ENCODE measurements around the gene SLC9A7. TPM values are rescaled to one million over a fixed set of nuclear protein-coding genes. Genes with fewer than 3 reads are reported as not detected.
A peak's percentile ranks its signal among the peaks of the same experiment; 100 is the strongest.
"Not testable (repeated sequence)": the region's sequence is repeated elsewhere in the genome, so short reads cannot be mapped to it uniquely, and the experiment has no call there.

SLC9A7 gene
- total RNA-seq = 1 to 10 TPM; 5.3 to 7.4 TPM

DNA sequence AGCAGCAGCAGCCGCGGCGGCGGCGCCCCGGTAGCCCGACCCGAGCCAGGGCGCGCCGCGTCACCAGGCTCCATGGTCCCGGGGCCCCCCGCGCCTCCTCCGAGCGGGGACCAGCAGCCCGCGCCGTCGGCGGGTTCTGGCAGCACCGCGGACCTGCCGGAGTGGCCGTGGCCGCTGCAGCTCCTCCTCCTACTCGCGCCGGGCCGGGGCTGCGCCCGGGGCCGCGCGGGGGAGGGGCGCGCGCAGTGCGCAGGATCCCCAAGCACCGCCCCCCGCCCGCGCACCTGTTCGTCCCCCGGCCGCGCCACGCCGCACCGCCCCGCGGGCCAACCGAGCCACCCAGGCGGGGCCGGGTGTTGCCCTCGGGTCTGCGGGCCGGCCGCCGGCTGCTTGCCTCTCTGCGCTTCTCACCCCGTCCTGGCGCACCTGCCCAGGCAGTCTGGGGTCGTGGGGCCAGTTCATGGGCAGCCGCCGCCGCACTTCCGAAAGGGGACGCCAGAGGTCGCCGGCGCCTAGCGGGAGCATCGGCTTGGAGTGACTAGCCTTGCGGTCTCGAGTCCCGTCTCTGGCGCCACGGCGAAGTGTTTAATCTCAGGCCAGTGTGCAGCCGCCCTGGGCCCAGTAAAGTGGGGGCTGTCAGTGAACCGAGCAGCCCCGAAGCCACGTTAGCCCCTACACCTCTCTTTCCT, at the start of gene SLC9A7:
TSS of gene SLC9A7 (minus strand) at position 163 of the 689 bp plus-strand sequence. CDS start at position 74, 89 bp downstream.
- Mint-ChIP-seq H3K27ac (peak within 1 kb of the TSS; percentile 94), H3K36me3 (ENCODE audit: low read depth) (no peaks in the 10 kb centered on the region), H3K9me3 (peaks cover 3% of the 10 kb centered on the region), H3K4me3 (peak within 1 kb of the TSS; percentile 90), H3K27me3 (peaks cover 4% of the 10 kb centered on the region), H3K4me1 (peaks cover 26% of the 10 kb centered on the region)
- ChIA-PET POLR2A (no interaction called here), CTCF (interaction anchor here (0.7 to 3.2 kb wide), 9 partner anchors 12 to 219 kb away, joined by 3 to 15 read pairs (median 3); no protein-coding TSS in a partner anchor)
- peak; percentile 73 for DNase-seq

GRCh38 chrX:46805270-46805669, 46.4 kb upstream of the SLC9A7 start:
- Mint-ChIP-seq H3K4me3 (no peak overlapping the region), H3K27ac (no peak overlapping the region), H3K4me1 (no peaks in the 10 kb centered on the region), H3K9me3 (no peaks in the 10 kb centered on the region), H3K36me3 (ENCODE audit: low read depth) (no peaks in the 10 kb centered on the region), H3K27me3 (peaks cover 8% of the 10 kb centered on the region)
- no peak for DNase-seq
- CTCF ChIA-PET = no interaction called here
- POLR2A ChIA-PET = no interaction called here

DNA sequence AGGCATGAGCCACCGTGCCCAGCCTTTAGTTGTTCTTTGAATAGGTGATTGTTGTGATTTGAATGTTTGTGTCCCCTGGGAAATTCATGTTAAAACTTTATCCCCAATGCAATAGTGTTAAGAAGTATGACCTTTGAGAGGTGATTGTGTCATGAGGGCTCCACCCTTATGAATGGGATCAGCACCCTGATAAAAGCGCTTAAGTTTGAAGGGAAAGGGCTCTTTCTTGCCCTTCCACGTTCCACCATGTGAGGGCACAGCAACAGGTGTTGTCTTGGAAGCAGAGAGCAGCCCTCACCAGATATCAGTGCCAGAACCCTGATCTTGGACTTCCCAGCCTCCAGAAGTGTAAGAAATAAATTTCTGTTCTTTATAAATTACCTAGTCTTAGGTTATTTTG, 44.2 kb upstream of the SLC9A7 start:
- DNase-seq = no peak
- H3K27ac Mint-ChIP-seq = no peak overlapping the region
- H3K27me3 Mint-ChIP-seq = peaks cover 8% of the 10 kb centered on the region
- H3K9me3 Mint-ChIP-seq = no peaks in the 10 kb centered on the region
- no peaks in the 10 kb centered on the region for H3K4me1 Mint-ChIP-seq
- no peak overlapping the region for H3K4me3 Mint-ChIP-seq
- POLR2A ChIA-PET = no interaction called here
- CTCF ChIA-PET = no interaction called here
- no peaks in the 10 kb centered on the region for H3K36me3 Mint-ChIP-seq (ENCODE audit: low read depth)

- peaks cover 3% of the 10 kb centered on the region for H3K27me3 Mint-ChIP-seq
- no peaks in the 10 kb centered on the region for H3K9me3 Mint-ChIP-seq
- POLR2A ChIA-PET = no interaction called here
- H3K27ac Mint-ChIP-seq = no peak overlapping the region
- H3K4me1 Mint-ChIP-seq = peaks cover 19% of the 10 kb centered on the region
- DNase-seq = peak; percentile 72
- CTCF ChIA-PET = interaction anchor here (0.6 to 2.9 kb wide), 4 partner anchors 12 to 38 kb away, joined by 3 to 15 read pairs (median 5); partner anchors contain the start of gene SLC9A7
- H3K4me3 Mint-ChIP-seq = no peak overlapping the region
- H3K36me3 Mint-ChIP-seq (ENCODE audit: low read depth) = no peaks in the 10 kb centered on the region
Measured at GRCh38 chrX:46796574-46797191, 37.8 kb upstream of the SLC9A7 start.

- Mint-ChIP-seq H3K27ac (no peak overlapping the region), H3K4me3 (no peak overlapping the region), H3K4me1 (peaks cover 19% of the 10 kb centered on the region), H3K9me3 (no peaks in the 10 kb centered on the region), H3K27me3 (no peaks in the 10 kb centered on the region), H3K36me3 (ENCODE audit: low read depth) (no peaks in the 10 kb centered on the region)
- CTCF ChIA-PET = interaction anchor here (0.8 kb wide), 1 partner anchor 33 kb away, joined by 3 read pairs; no protein-coding TSS in a partner anchor
- no peak for DNase-seq
- POLR2A ChIA-PET = no interaction called here
Measured at GRCh38 chrX:46793386-46794143, 34.6 kb upstream of the SLC9A7 start.

DNA sequence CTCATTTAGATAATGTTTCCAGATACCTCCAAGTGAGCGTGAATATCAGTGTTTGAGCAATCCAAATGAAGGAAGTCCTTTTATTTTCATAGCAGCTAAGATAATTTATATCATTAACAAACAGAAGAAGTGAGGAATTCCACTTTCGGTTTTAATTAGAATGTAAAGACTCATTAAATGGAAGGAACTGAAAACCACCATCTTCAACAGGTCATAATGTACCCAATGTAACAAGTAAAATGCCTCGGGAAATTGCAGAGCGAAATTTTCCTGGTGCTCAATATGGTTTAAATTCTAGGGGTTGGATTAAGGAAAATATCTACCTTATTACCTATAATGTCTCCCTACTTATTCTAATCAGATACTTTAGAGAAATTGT, 33.9 kb upstream of the SLC9A7 start:
- peak overlapping the region; percentile 81 for H3K27ac Mint-ChIP-seq

GRCh38 chrX:46791927-46792809, 33.2 kb upstream of the SLC9A7 start:
- no peaks in the 10 kb centered on the region for H3K9me3 Mint-ChIP-seq
- no peaks in the 10 kb centered on the region for H3K36me3 Mint-ChIP-seq (ENCODE audit: low read depth)
- peak overlapping the region; percentile 81 for H3K27ac Mint-ChIP-seq
- ChIA-PET POLR2A (no interaction called here), CTCF (interaction anchor here (0.6 to 1.5 kb wide), 2 partner anchors 23 to 34 kb away, joined by 3 to 6 read pairs; partner anchors contain the start of gene SLC9A7)
- H3K4me1 Mint-ChIP-seq = peaks cover 19% of the 10 kb centered on the region
- peak; percentile 7 for DNase-seq
- H3K27me3 Mint-ChIP-seq = no peaks in the 10 kb centered on the region
- no peak overlapping the region for H3K4me3 Mint-ChIP-seq

More for the DNA sequence above, 33.9 kb upstream of the SLC9A7 start:
- no peak for DNase-seq
- Mint-ChIP-seq H3K4me3 (no peak overlapping the region), H3K9me3 (no peaks in the 10 kb centered on the region), H3K36me3 (ENCODE audit: low read depth) (no peaks in the 10 kb centered on the region), H3K27me3 (no peaks in the 10 kb centered on the region), H3K4me1 (peaks cover 19% of the 10 kb centered on the region)
- ChIA-PET CTCF (interaction anchor here (0.6 kb wide), 1 partner anchor 34 kb away, joined by 3 read pairs; the partner anchor contains the start of gene SLC9A7), POLR2A (no interaction called here)

DNA sequence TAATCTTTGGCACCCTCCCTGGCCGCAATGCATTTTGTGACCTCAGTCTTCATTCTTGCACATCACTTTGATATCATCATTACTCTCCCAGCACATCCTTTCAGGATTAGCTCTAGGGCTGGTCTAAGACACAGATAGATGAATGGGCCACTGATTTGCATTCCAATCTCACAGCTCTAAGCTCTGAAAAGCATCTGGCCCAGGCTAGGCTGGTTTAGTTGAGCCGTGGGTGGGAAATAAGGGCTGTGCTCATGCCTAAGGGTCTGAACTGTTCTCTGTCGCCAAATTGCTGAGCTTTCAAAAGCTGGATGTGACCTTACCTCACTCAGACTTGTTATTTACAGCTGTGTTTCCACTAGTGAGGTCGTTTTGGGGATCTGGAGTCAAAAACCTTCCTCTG, 30.0 kb upstream of the SLC9A7 start:
- ChIA-PET POLR2A (no interaction called here), CTCF (interaction anchor here (0.6 to 1.3 kb wide), 2 partner anchors 19 to 30 kb away, joined by 3 read pairs; partner anchors contain the start of gene SLC9A7)
- Mint-ChIP-seq H3K27ac (no peak overlapping the region), H3K4me1 (peaks cover 19% of the 10 kb centered on the region), H3K36me3 (ENCODE audit: low read depth) (no peaks in the 10 kb centered on the region), H3K4me3 (no peak overlapping the region), H3K9me3 (no peaks in the 10 kb centered on the region), H3K27me3 (no peaks in the 10 kb centered on the region)
- DNase-seq = no peak

GRCh38 chrX:46784437-46784836, 25.5 kb upstream of the SLC9A7 start:
- H3K27ac Mint-ChIP-seq; DNase-seq; H3K4me3 Mint-ChIP-seq; H3K36me3 Mint-ChIP-seq (ENCODE audit: low read depth); H3K4me1 Mint-ChIP-seq; H3K27me3 Mint-ChIP-seq; H3K9me3 Mint-ChIP-seq; POLR2A ChIA-PET: not testable (repeated sequence)
- CTCF ChIA-PET = interaction anchor here (1.8 kb wide), 1 partner anchor 12 kb away, joined by 6 read pairs; no protein-coding TSS in a partner anchor

DNA sequence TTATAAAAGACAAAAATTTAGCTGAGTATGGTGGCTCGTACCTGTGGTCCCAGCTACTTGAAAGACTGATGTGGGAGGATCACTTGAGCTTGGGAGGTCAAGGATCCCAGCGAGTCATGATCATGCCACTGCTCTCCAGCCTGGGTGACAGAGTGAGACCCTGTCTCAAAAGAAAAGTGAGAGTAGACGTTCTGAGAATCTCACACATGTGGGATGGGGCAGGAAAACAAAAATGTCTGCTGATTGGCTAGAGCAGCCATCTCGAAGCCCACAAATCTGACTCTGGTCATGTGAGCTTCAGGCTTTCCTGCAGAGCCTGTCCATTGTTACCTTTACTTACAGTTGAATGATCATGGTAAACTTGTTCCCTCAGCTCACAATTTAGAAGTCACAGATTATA, 23.1 kb upstream of the SLC9A7 start:
- Mint-ChIP-seq H3K4me1 (peaks cover 7% of the 10 kb centered on the region), H3K36me3 (ENCODE audit: low read depth) (no peaks in the 10 kb centered on the region), H3K4me3 (no peak overlapping the region), H3K27ac (no peak overlapping the region), H3K27me3 (no peaks in the 10 kb centered on the region), H3K9me3 (no peaks in the 10 kb centered on the region)
- ChIA-PET CTCF (interaction anchor here (0.8 kb wide), 1 partner anchor 9 kb away, joined by 3 read pairs; no protein-coding TSS in a partner anchor), POLR2A (no interaction called here)
- no peak for DNase-seq

DNA sequence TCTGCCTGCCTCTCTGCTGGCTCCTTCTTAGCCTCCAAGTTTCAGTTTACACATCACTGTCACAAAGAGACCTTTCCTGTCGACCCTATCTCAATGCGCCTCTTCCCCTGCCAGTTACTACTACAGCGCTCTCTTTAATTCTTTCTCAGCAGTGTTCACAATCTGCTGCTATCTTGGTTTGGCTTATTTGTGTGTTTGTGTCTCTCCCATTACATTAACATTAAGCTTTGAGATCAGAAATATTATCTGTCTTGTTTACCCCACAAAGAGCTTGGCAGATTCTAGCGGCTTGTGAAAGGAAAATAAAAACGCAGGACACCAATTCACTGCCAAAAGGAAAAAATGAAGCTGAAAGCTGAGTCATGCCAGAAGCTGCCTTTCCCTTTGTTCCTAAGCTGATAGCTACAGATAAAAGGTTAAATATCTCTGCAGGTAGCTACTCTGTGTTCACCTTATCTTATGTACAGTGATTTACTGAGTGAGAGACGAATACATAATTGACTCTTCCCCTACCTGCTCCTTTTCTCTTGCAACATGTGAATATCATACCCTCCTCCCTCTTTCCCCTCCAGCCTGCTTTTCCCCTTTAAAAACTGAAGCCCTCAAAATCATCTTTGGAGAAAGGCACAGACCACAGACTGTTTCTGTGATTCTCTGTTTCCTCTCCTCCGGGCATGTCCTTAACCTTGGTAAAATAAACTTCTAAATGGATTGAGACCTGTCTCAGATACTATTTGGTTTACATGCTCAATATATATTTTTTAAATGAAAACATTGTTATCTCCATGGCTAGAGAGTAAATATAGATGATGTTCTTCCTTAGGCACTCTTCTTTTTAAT, 19.3 kb upstream of the SLC9A7 start:
- Mint-ChIP-seq H3K4me1 (peaks cover 7% of the 10 kb centered on the region), H3K36me3 (ENCODE audit: low read depth) (no peaks in the 10 kb centered on the region), H3K4me3 (no peak overlapping the region), H3K27me3 (no peaks in the 10 kb centered on the region), H3K9me3 (no peaks in the 10 kb centered on the region), H3K27ac (no peak overlapping the region)
- ChIA-PET CTCF (interaction anchor here (0.6 kb wide), 1 partner anchor 271 kb away, joined by 4 read pairs; no protein-coding TSS in a partner anchor), POLR2A (no interaction called here)
- no peak for DNase-seq

All from activated CD4-positive, alpha-beta T cell treated with anti-CD3 and anti-CD28 coated beads, Interleukin-2, amount 10 ng/mL, durations not matched to agents 7 days and 5 days (primary cell).